Measurements from ENCODE around the gene HS3ST3A1.

DNA sequence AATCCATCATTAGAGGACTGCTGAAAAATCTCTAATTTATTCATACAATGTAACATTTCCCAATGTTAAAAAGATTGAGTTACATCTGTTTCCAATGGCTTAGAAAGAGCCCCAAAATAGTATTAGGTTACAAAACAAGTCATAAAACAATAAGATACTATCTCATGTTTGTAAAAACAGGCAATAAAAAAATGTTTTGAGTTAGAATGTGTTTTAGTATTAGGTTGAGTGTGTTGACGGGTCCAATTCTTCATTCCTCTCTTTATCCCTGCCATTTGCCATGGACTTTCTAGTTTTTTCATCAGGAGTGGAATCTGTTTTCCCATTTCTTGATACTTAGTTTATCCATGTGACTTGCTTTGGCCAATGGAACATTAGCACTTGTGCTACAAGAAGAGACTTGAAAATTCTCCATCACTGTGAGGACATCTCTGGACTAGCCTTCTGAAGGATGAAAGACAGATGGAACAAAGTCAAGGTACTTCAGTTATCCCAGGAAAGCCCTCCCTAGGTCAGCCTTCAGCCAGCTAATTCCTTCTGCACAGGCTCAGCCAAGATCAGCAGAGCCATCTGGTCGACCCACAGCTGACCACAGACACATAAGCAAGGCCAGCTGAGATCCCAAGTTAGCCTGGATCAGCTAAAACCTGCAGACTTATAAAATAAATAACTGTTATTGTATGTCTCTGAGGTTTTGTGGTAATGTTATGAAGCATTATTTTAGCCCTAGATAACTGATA is 83.3 kb downstream of the HS3ST3A1 start:
- TF ChIP-seq, protein P1, sequence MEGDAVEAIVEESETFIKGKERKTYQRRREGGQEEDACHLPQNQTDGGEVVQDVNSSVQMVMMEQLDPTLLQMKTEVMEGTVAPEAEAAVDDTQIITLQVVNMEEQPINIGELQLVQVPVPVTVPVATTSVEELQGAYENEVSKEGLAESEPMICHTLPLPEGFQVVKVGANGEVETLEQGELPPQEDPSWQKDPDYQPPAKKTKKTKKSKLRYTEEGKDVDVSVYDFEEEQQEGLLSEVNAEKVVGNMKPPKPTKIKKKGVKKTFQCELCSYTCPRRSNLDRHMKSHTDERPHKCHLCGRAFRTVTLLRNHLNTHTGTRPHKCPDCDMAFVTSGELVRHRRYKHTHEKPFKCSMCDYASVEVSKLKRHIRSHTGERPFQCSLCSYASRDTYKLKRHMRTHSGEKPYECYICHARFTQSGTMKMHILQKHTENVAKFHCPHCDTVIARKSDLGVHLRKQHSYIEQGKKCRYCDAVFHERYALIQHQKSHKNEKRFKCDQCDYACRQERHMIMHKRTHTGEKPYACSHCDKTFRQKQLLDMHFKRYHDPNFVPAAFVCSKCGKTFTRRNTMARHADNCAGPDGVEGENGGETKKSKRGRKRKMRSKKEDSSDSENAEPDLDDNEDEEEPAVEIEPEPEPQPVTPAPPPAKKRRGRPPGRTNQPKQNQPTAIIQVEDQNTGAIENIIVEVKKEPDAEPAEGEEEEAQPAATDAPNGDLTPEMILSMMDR (conservative IDR thresholded peaks at IDR 0.05; ENCODE audit: low read depth in 2 of 2), result no peak
- no peak for TF ChIP-seq EZH2phosphoT487 (IDR thresholded peaks at IDR 0.05; ENCODE audit: unreplicated experiment)
- TF ChIP-seq EZH2 (IDR thresholded peaks at IDR 0.05; ENCODE audit: low read depth, unreplicated experiment), result no peak
- TF ChIP-seq POLR2AphosphoS5 (IDR thresholded peaks at IDR 0.05; ENCODE audit: low read depth), result no peak
- no peak for TF ChIP-seq CREB1 (CRISPR knock-in tag; IDR thresholded peaks at IDR 0.05; ENCODE audit: low read depth)
- TF ChIP-seq ETS1 (IDR thresholded peaks at IDR 0.05), result no peak
